Thoracic aorta endothelial cell (primary cell): ENCODE results near the gene STING1. TPM values are rescaled to one million over a fixed set of nuclear protein-coding genes. Genes with fewer than 3 reads are reported as not detected.

ENCODE experiments used
- small RNA-seq: library from RNA; depleted of rRNA; stranded (forward); fragments of <200 nt; gene quantifications from one replicate; pipeline ENCODE3, GENCODE V24; 2012
- total RNA-seq: library from RNA; depleted of rRNA; stranded (reverse); fragments of >200 nt; gene quantifications from 2 replicates; pipeline ENCODE4 v1.2.3, GENCODE V29; 2012

STING1 gene
- 65.8 and 92.9 TPM in 2 replicates for total RNA-seq

GRCh38 chr5:139482050-139482889 lies at the start of gene STING1:
Gene STING1 (minus strand): TSS chr5:139482758. CDS start chr5:139481704, 1,054 bp downstream.

DNA sequence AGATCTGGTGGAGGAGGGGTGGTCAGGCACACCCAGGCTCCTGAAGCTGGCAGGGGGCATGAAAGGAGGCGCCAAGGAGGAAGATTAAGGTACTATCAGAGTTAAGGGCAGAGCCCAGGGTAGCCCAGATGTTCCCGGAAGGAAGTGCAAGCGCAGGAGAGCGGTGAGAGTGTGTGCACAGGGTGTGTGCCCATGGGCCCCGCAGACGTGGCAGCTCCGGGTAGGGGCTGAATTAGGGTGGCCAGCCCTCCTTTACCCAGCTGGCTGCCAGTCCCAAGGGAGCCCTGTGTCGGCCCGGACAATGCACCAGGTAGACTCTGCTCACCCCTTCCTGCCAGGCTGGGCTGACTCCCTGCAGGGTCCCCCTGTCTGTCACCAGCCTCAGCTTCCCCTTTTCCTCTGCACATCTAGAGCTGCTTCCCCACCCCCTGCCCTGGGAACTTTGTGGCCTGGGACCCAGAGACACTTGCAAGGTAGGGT lies 11.7 kb downstream of the STING1 start, which contains the start of gene SMIM33:
Gene SMIM33, plus strand, starts transcription at position 184 of the 480 bp plus-strand sequence. Its CDS starts 118 bp downstream, at position 302.

GRCh38 chr5:139462586-139463276 lies 19.8 kb downstream of the STING1 start, which contains the start of gene ECSCR:
Gene ECSCR (minus strand): TSS chr5:139462743. CDS start chr5:139462670, 73 bp downstream.

GRCh38 chr5:139439013-139439903 lies 43.3 kb downstream of the STING1 start, which contains the start of gene DNAJC18:
Gene DNAJC18 (minus strand): TSS chr5:139439525. CDS start chr5:139439445, 80 bp downstream.

Small RNAs within 50 kb of the gene (small RNA-seq; reads per million reads assigned to genes)
- gene RNU5B-4P, result not detected

Other genes with a start within 250 kb of the STING1 start
- 363 and 372 TPM in 2 replicates for gene MATR3, start 189.0 kb downstream of the STING1 start, total RNA-seq
- gene PAIP2, start 140.9 kb downstream of the STING1 start, total RNA-seq, result 103 TPM in 2 replicates
- not detected in 2 replicates for gene SLC23A1, start 99.5 kb downstream of the STING1 start, total RNA-seq
- 0.07 TPM in 1 of 2 replicates, not detected in the other for gene MZB1, start 92.8 kb downstream of the STING1 start, total RNA-seq
- gene PROB1, start 87.7 kb downstream of the STING1 start, total RNA-seq, result 1.7 and 3.2 TPM in 2 replicates
- 6.4 and 6.5 TPM in 2 replicates for gene SPATA24, start 78.7 kb downstream of the STING1 start, total RNA-seq
- gene DNAJC18, start 43.2 kb downstream of the STING1 start, total RNA-seq, result 12.6 and 15.8 TPM in 2 replicates
- 274 and 317 TPM in 2 replicates for gene ECSCR, start 20.0 kb downstream of the STING1 start, total RNA-seq
- gene SMIM33, start 11.8 kb downstream of the STING1 start, total RNA-seq, result 0.13 TPM in 1 of 2 replicates, not detected in the other
- 102 and 106 TPM in 2 replicates for gene UBE2D2, start 78.6 kb upstream of the STING1 start, total RNA-seq
- 4.0 and 6.0 TPM in 2 replicates for gene CXXC5, start 165.6 kb upstream of the STING1 start, total RNA-seq